Activated gamma-delta T cell treated with Interleukin-2 at 50 U/mL for 16 hours (primary cell): ENCODE results near the gene AMACR.

Experiments
- DNase-seq: peaks from one replicate; pipeline ENCODE4 v3.0.0-alpha.2; 2020

The AMACR gene

DNA sequence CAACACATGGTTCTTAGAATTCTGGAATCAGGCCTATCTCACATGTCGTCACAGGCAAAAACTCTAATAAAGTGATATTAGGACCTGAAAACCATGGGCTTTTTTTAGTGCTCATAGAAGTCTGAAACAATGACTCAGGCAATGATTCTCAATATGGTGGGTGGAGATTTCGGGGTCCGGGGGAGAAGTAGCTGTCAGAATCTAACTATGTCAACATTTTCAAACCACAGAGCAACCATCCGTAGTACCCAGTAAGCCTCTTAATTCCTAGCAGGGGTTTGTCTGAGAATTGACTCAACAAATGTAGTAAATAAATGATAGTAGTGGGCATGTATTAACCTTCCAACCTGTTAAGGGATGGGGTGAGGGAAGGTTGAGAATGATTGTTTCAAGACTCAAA is 2.6 kb downstream of the AMACR start:
- DNase-seq, result no peak

DNA sequence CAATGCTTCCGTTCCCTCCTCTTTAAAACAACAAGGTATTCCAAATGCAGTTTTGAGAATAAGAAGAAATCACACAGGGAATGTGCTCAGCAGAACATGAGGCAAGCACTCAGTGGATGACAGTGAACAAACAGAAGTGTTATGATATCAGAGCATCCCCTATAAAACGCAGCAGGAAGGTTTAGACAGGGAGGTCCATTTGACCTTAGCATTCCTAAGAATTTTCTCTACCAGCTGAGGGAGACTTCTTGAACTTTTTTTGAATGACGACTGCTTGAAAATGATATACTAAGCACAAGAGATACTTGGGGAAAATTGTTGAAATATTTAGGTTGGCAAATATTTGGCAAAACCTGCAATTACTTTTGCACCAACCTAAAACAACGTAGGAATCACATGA is 3.9 kb downstream of the AMACR start:
- DNase-seq, result no peak

DNA sequence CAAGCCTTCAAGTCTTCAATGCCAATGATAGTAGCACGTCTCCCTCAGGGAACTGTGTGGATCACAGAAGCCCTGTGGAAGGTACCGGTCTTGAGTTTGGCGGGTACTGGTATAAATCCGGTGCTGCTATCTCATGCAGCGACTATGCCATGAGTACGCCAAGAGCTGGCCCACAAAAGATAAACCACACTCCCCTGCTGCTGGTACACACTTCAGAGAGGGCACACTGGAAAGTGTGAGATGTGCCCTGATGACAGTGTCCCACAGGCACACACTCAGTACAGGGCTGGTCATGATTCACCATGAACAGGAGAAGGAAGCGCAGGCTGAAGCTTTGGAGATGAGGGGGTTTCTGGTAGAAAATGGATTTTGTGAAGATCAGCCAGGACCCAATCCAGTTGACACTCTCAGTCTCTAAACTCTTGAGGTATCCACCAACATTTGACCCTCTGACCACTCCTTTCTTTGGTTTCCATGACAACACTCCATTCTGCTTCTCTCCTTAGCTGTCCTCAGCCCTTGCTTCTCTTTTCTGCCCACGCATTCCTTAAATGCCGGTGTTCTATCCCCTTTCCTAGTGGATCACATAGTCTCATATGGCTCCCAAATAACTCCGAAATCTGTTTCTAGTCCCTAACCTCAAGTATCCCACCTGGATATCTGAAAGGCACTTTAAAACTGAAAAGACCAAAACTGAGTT is 5.1 kb downstream of the AMACR start:
- DNase-seq, result no peak

DNA sequence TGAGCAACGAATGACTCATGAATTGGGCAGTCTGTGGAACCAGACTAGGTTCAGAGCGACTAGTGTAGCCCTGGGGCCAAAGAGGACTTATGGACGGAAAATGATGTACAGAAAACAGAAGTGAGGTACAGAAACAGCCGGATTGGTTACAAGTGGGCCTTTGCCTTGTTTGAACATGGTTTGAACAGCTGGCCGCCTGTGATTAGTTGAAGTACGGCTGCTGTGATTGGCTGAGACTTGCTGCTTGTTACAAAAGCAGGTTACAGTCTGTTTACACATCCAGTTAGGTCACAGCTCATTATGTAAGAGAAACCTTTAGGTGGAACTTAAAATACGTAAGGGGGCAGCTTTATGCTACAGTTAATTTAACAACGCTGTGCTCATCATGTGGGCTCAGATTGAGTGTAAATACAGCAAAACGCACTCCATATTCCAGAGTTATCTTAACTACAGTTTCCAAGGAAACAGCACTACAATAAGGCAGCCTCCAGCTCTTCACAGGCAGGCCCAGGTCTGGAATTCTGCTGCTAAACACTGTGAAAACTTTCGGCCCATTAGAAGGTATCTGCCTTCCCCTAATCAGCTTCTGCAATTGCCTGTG is 6.5 kb downstream of the AMACR start:
- DNase-seq, result no peak

DNA sequence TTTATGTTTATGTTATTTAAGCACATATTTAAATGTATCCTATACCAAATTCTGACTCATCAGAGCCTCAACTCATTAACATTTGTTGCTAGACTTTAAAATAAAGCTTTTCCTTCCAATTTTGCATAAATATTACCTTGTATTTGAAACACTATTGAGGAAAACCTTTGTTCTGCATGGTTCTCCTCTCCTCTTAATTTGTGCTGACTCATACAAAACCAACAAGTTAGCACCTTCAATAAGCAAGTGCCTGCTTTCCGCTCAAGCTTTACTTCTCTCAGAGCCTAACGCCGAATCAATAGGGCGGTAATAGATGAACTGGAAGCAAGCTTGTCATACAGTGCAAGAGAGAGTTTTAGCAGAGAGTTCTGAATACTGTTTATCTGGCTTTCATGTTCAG is 7.9 kb downstream of the AMACR start:
- no peak for DNase-seq

DNA sequence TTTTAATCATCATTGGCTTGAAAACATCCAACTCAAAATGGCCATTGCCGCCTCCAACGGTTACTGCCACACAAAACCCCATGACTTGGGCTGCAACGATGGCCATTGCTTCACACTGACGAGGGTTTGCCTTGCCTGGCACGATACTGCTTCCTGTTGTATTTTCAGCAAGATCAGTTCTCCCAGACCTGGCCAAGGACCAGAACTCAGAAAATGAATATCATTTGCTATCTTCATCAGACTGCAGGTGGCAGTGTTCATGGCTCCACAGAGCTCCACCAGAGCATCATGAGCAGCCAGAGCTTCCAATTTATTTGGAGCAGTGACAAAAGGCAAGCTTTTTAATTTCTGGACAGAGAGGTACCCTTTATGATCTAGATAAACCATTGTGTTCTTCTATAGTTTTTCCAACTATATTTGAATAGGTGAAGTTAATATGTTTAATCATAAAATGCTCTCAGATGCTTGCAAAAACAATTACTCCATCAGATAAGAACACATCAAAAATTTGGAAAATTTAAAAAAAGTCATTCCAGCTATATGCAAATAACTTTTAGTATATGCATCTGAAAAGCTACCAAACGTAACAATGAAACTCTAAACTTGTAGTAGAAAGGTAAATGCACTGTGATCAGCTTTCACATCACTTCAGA is 10.4 kb downstream of the AMACR start:
- DNase-seq, result peak; percentile 14

DNA sequence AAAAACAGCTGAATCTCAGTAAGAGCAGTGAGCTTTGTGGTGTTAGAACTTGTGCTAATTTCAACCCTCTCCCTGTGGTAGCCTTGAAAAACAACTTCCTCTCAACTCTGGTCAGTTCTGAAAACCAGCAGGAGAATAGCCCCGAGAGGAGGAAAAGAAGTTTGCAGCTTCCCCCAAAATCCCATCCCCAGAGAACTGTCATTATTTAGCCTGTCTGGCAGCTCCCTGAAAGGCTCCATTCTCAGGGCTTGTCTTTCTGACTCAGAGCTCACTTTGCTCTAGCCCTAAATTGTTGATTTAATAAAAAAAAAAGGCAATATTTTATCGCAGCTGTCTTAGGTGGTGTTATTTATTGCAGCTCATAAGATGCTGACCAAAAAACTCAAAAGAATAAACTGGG is 12.0 kb downstream of the AMACR start:
- DNase-seq, result no peak

DNA sequence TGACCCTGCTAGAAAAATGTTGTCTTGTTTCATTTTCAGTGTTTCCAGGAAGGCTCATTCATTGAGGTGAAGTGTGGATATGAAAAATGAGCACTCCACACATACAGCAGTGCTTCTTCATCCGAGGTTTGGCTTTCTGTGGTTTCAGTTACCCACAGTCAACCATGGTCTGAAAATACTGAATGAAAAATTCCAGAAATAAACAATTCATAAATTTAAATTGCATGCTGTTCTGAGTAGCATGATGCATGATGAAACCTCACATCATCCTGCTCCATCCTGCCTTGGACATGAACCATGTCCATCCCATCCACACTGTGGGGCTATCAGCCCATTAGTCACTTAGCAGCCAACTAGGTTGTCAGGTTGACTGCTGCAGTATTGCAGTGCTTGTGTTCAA is 13.0 kb downstream of the AMACR start:
- DNase-seq, result no peak

DNA sequence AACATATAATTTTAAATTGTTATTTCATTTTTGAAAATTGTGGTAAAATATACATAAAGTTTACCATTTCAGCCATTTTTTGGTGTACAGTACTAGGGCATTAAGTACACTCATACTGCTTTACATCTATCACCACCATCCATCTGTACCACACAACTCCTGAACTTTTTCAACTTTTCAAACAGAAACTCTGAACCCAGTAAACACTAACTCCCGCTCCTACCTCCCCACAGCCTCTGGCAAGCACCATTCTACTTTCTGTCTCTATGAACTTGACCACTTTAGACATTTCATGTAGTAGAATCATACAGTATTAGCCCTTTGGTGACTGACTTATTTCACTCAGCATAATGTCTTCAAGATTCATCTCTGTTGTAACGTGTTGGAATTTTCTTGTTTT is 15.0 kb downstream of the AMACR start:
- DNase-seq, result no peak

DNA sequence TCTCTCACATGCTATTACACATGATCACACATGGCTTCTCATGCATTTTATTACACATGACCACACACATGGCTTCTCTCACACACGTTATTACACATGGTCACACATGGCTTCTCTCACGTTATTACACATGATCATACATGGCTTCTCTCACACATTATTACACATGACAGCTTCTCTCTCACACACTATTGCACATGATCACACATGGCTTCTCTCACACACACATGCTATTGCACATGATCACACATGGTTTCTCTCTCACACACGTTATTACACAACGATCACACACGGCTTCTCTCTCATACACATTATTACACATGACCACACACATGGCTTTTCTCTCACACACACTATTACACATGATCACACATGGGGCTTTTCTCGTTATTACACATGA is 22.4 kb downstream of the AMACR start:
- DNase-seq, result no peak

DNA sequence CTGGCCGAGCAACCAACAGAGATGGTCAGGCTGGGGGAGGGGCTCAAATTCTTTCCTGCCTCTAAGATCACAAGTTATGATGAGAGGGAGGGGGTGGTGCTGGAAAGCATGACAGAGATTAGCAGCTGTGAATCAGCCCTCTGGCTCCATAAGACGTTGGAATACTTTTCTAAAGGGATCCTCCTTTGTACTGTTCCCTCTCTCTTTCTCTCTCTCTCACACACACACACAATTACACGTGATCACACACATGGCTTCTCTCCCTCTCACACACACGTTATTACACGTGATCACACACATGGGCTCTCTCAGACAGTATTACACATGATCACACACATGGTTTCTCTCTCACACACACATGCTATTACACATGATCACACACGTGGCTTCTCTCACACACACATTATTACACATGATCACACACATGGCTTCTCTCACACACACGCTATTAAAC is 23.2 kb downstream of the AMACR start, which contains the start of gene SLC45A2:
TSS of gene SLC45A2 (minus strand) at position 23 of the 454 bp plus-strand sequence. CDS start 110 bp downstream, outside the sequence.
- no peak for DNase-seq

DNA sequence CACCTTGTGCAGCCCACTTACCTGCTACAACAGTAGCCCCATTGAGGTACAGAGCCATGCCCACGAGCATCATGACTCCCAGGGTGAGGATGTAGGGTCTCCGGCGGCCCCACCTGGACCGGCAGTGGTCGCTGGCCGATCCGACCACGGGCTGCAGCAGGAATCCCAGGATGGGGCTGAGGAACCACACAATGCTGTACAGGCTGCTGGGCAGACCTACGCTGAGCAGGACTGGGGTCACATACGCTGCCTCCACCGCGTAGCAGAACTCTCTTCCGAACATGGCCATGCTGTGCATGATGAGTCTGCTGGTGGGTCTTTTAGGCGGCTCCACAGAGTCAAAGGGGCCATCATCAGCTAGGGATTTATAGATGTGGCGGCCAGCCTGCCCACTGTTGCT is 23.7 kb downstream of the AMACR start:
- no peak for DNase-seq

DNA sequence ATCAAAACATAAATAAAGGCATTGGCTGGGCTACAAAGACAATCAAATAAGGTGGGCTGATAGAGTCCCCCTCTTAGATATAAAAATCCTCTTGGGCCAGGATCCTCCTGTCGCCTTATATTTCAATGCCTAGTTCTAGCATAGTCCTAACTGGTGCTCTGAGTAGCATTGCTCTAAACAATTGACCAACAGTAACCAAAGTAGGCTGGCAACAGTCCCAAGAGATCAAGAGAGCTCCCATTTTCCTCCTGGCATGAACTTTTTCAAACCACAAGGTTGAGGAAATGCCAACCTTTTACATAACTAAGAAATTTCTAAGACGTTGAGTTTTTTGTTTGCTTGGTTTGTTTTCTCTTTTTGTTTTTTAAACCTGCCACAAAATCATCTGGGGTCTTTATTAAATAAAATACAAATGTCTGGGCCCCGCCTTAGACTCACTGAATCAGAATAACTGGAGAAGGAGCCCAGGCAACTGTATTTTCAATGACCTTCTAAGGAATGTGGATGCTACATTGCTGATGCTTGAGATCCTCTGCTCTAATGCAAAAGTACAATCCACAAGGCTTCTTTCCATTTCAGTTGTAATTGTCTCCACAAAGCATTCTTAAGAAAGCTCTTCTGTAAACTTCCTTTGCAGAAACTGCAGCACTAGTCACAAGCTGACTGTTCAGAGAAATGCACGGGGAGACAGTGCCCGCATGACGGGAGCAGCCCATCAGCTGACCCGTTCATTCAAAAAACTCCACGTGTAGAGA is 26.3 kb downstream of the AMACR start:
- no peak for DNase-seq

DNA sequence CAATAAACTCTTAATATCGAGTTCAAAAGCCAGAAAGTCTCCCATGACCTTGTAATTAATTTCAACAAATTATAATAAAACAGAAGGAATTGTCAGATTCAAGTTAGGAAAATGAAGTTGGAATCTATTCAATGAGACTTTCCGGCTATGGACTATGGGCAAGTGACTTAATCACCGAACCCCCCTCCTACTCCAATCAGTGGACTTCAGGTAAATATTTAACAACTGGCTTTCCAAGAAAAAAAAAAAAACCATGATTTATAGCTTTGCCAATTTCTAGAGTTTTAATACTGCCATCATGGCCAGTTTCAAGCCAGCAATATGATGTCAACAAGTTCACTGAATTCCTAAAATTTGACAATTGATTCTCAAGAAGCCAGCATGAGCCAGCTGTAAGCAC is 27.8 kb downstream of the AMACR start:
- DNase-seq, result no peak

DNA sequence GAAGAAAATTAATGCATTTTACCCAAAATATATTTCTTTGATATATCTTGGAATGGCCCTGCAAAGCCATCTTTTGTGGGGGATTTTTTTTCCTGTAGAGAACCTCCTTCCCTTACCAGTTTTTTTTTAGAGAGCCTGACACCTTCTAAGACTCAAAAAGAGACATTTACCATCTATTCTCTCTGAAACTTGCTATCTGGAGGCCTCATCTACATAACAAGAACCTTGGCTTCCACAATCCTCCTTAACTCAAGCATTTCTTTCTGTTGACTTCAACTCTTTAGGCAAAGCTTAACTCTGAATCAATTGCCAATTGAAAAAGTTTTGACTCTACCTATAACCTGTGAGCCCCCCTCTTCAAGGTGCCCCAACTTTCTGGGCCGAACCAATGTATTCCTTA is 29.5 kb downstream of the AMACR start:
- DNase-seq, result no peak

DNA sequence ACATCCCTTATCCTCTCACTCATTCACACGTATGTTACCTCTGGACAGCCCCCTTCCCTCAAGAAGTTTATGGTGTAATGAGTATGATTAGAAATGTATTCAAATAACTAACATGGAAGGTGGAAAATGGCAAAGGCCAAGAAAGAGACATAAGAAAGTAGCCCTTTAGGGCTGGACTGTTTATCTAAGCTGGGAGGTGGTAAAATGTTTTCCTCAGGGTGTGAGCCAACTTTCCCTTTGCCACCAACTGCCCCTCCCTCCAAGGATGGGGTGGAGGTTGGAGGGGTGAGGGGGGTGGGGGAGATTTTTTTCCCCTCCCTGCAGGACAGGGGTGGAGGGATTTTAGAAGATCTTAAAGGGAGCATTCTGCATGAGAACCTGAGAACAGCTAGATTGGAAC is 31.5 kb downstream of the AMACR start:
- DNase-seq, result no peak

DNA sequence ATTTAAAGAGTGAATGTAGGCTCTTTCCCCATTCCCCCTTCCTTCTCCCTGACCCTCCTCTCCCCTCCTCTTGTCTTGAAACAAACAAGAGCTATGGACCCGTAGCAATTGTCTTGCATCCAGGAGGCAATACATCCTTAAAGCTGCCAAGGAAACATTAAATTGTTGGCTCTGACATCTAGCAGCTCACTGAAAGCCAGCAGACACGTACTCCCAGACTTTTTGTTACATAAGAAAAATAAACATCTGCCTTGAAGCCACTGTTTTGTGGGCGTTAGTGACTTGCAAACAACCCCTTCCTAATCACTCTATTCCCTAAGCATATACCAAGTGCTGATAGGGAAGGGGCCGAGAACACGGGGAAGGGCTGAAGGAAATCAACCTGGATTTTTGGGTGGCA is 32.0 kb downstream of the AMACR start:
- no peak for DNase-seq

DNA sequence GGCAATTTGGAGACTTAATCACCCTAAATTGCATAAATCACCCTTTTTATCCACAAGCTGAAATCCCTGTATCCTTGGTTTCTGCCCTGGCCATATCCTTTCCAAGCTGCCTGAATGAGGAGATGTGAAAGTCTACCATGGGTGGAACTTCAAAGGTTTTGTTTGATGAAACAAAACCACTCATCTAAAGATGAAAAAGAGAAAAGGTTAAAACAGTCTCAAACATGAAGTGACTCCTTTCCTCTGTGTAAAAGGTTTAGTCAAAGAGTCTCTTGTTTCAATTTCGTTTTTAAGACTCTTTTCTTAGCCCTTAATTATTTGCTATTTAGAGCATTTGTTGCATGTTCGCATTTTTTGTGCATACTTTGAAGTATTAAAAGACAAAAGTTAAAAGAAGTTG is 34.6 kb downstream of the AMACR start:
- DNase-seq, result no peak

DNA sequence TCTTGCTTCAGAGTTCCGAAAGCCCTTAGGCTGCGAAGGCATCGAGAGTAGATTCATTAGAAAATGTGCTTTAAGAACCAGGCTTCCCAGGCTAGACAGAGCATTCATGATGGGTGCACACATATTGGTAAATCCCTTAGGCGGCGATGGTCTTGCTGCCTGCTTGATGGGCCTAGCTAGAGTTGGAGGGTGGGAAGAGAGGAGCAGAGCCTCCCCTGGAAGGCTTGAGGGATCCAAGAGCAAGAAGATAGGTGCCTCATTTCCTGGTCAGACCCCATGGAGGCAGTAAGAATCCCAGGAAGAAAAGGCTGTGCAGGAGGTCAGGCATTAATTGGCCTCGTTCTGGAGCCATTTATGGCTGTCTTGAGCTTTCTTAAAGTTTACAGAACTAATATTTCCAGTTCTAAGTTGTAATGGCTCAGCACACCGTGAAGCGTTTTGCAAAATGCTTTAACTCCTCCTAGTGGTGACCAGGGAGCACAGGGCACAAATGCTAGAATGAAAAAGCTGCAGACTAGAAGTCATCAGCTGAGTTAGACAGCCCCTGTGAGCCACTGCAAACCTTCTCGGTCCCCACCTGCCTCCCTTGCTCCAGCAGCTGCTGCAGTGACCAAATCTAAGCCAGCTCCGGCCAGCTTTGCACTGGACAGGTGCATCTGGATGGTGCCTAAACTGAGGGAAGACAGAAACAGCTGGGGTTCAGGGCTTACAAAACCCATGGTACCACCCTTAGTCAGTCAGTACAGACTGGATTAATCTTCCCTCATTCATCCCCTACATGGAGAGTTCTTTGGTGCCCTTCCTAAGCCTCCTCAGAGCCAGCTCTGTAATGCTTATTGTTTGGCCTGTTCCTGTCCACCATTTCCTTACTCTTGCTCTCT is 38.0 kb downstream of the AMACR start:
- DNase-seq, result no peak

DNA sequence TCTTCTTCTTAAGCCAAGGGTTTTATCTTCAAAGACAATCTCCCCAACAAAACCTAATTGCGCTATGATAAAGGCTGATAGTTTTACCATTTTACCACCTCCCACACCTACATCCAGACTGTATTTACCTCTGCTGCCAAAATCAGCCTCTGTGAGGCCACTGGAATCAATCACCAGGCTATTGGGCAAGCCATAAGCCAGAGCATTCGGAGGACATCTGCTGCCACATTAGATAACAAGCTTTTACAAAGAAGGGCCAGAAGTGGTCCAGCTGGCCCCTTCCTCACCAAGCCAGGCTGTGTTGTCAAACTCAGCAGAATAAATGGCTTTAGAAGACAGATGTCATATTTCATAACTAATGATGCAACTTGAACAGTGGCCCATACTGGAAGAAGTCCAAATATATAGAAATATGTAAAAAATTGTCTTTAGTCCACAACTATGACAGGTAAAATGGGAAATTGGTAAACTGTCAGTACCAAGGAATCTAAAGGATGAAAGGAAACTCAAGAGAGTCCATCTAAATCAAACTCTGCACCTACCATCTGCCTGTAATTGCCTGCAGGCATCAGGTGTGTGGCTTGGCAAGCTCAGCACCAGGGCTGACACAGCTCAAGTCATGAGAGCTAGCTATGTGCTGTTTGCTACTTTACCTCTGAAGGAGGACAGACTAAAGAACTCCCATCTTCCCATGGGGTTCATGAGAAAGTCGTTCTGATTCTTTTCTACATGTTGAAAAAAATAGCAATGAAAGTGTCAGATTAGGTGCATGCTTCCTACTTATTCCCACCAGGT is 39.4 kb downstream of the AMACR start:
- no peak for DNase-seq

DNA sequence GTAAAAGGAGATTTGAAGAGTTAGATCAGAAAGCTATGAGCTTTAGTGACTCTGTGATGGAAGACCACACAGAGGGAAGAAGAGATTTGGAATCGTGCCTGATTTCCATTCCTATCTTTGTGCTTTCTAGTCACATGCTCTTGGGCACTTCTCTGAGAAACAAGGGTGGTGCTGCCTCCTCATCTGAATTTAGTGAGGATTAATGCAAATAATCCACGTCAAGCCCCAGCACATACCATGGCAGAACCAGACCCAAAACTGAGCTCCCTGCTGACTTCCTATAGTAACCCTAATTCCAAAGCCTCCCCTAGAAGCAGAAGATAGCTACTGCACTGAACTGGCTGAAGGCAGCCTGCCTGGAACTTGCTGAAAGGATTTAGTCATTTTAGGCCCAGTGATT is 41.0 kb downstream of the AMACR start:
- no peak for DNase-seq
